GM12892 (cell line): Measurements from ENCODE around the gene OGT.

ENCODE experiments used
- POLR2A ChIP-seq: IDR thresholded peaks from 2 replicates; pipeline ENCODE4 v1.6.1; 2011; ENCODE audit warnings: low read depth, low read length, control low read depth
- POLR2AphosphoS5 ChIP-seq: IDR thresholded peaks from 2 replicates; pipeline ENCODE4 v1.6.1; 2011; ENCODE audit warnings: low read depth, low read length, control low read depth
- TAF1 ChIP-seq: IDR thresholded peaks from 2 replicates; pipeline ENCODE4 v1.6.1; 2011; ENCODE audit warnings: low read depth, mild to moderate bottlenecking, control low read depth, low read length, borderline replicate concordance

- TF ChIP-seq TAF1 (no peak), POLR2A (no peak), POLR2AphosphoS5 (no peak)
These were observed 47.1 kb downstream of the OGT start for GRCh38 chrX:71579990-71580380.
